Brain pericyte (primary cell): ENCODE data around the gene RUSF1.
"Not testable (repeated sequence)": the region's sequence is repeated elsewhere in the genome, so short reads cannot be mapped to it uniquely, and the experiment has no call there.

Source experiments
- DNase-seq: peaks from one replicate; pipeline ENCODE4 v3.0.0-alpha.2; 2012; ENCODE audit warnings: low read depth, low spot score

The RUSF1 gene

GRCh38 chr16:31517800-31518402 lies 9.7 kb upstream of the RUSF1 start:
- DNase-seq: no peak

- DNase-seq: no peak
Observed at GRCh38 chr16:31513884-31514283, 5.7 kb upstream of the RUSF1 start.

- no peak for DNase-seq
Observed at GRCh38 chr16:31513126-31513525, 4.9 kb upstream of the RUSF1 start.

GRCh38 chr16:31508706-31509195 lies 560 bp upstream of the RUSF1 start:
- no peak for DNase-seq

- no peak for DNase-seq
Observed at GRCh38 chr16:31507617-31507928, 618 bp downstream of the RUSF1 start.

GRCh38 chr16:31505483-31505882 lies 2.7 kb downstream of the RUSF1 start:
- DNase-seq: no peak

- DNase-seq: no peak
Observed at GRCh38 chr16:31504159-31504558, 4.0 kb downstream of the RUSF1 start.

- not testable (repeated sequence) for DNase-seq
Observed at GRCh38 chr16:31503555-31503954, 4.6 kb downstream of the RUSF1 start.

- no peak for DNase-seq
Observed at GRCh38 chr16:31502981-31503380, 5.2 kb downstream of the RUSF1 start.

- DNase-seq: no peak
Observed at GRCh38 chr16:31501966-31502348, 6.2 kb downstream of the RUSF1 start.

GRCh38 chr16:31501226-31501965 lies 6.8 kb downstream of the RUSF1 start:
- no peak for DNase-seq

- DNase-seq: no peak
Observed at GRCh38 chr16:31499928-31500327, 8.3 kb downstream of the RUSF1 start.

- DNase-seq: no peak
Observed at GRCh38 chr16:31498493-31498892, 9.7 kb downstream of the RUSF1 start.

- no peak for DNase-seq
Observed at GRCh38 chr16:31496670-31497069, 11.5 kb downstream of the RUSF1 start.

- no peak for DNase-seq
Observed at GRCh38 chr16:31493506-31494125, 14.6 kb downstream of the RUSF1 start.

GRCh38 chr16:31491778-31492418 lies 16.3 kb downstream of the RUSF1 start:
- no peak for DNase-seq

- no peak for DNase-seq
Observed at GRCh38 chr16:31489616-31490584, 18.3 kb downstream of the RUSF1 start.

GRCh38 chr16:31489298-31489564 lies 19.0 kb downstream of the RUSF1 start:
- DNase-seq: no peak

- DNase-seq: no peak
Observed at GRCh38 chr16:31488468-31489297, 19.5 kb downstream of the RUSF1 start.

GRCh38 chr16:31487720-31488467 lies 20.3 kb downstream of the RUSF1 start:
- no peak for DNase-seq
